MM.1S (cell line): ENCODE results near the gene KLK2.

Source experiments
- CTCF ChIP-seq: fragments of 300-600 bp; sonication (generic); IDR thresholded peaks from 2 replicates; pipeline ENCODE4 v1.5.1; 2016; ENCODE audit warnings: antibody characterized with exemption, low read length, mixed read lengths
- EZH2 ChIP-seq: fragments of 300-600 bp; sonication (generic); optimal IDR thresholded peaks from 2 replicates; pipeline ENCODE3; 2017; ENCODE audit warnings: low read depth, mild to moderate bottlenecking, antibody characterized with exemption, low read length, mixed read lengths
- EZH2phosphoT487 ChIP-seq: fragments of 300-600 bp; sonication (generic); IDR thresholded peaks from 2 replicates; pipeline ENCODE4 v1.6.1; 2018; ENCODE audit warnings: antibody characterized with exemption, low read length

DNA sequence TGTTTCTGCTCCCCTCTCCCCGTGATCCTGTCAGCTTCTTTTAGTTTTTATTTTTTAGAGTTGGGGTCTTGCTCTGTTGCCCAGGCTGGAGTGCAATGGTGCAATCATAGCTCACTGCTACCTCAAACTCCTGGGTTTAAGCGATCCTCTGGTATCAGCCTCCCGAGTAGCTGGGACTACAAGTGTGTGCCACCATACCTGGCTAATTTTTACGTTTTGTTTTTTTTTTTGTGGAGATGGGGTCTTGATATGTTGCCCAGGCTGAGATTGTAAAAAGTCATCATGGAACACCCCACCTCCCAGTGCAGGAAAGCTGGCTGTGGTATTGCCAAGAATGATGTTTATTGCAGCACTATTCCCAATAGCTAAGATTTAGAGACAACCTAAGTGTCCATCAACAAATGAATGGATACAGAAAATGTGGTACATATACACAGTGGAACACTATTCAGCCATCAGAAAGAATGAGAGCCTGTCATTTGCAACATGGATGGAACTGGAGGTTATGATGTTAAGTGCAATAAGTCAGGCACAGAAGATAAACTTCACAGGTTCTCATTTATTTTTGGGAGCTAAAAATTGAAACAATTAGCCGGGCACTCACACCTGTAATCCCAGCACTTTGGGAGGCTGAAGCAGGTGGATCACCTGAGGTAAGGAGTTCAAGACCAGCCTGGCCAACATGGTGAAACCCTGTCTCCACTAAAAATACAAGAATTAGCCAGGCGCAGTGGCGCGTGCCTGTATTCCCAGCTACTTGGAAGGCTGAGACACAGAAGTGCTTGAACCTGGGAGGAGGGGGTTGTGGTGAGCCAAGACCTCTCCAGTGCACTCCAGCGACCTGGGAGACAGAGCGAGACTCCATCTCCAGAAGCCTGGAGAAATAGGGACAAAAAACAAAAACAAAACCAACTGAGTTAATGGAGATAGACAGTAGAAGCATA is 33.3 kb upstream of the KLK2 start:
- TF ChIP-seq CTCF (no peak), EZH2phosphoT487 (no peak), EZH2 (no peak)
